ENCODE data around the gene C4BPA. TPM values are rescaled to one million over a fixed set of nuclear protein-coding genes. Genes with fewer than 3 reads are reported as not detected.

Gene C4BPA
- polyA plus RNA-seq, 2 of the 4 experiments (the other 2 are of a cell fraction): 0.92 to 3.6 TPM

DNA sequence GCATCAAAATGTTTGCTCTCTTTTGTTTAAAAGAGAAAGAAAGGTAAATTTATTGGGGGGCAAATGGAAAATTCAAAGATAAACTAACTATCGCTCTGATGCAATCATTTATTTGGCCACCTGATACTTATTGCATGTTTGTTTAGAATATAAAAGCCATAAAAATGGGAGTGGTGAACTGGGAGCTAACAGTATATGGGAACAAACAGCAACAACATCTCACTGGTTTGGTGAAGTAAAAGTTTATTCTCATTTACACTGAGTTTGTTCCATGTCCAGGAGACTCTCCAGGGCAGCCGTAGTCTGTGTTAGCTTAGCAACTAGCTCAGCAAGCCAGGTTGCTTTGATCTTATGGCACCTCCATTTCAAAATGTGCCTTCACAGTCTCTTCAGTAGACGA, 20.4 kb downstream of the C4BPA start:
- ChIA-PET CTCF (interaction anchor here (0.6 to 1.3 kb wide), 2 partner anchors 18 to 311 kb away, joined by 3 read pairs; no protein-coding TSS in a partner anchor), POLR2A (no interaction called here)
- Histone ChIP-seq H3K4me2 (no peak overlapping the region), H3K9me3 (peaks cover 4% of the 10 kb centered on the region; the same call in 2 of the 3 replicates), H3K4me1 (no peaks in the 10 kb centered on the region), H3K27ac (no peak overlapping the region), H3K4me3 (no peak overlapping the region)
- 67% methylated on average over 3 of the region's 3 CpGs for WGBS (ENCODE audit: missing lambda C conversion rate)
- FAIRE-seq: no peak
- no peak for TF ChIP-seq REST (IDR thresholded peaks at IDR 0.05)
- TF ChIP-seq, protein P1, sequence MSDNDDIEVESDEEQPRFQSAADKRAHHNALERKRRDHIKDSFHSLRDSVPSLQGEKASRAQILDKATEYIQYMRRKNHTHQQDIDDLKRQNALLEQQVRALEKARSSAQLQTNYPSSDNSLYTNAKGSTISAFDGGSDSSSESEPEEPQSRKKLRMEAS (IDR thresholded peaks at IDR 0.05): no peak
- ATAC-seq: no peak
- no peak for DNase-seq (ENCODE audit: low read depth in 1 of 2, low spot score in 1 of 2)

GRCh38 chr1:207128336-207128921, 24.4 kb downstream of the C4BPA start:
- ChIA-PET POLR2A (no interaction called here), CTCF (no interaction called here)
- no peak for FAIRE-seq
- TF ChIP-seq RNF2 (IDR thresholded peaks at IDR 0.05; ENCODE audit: borderline replicate concordance, low read depth): no peak
- Histone ChIP-seq H3K4me3 (no peak overlapping the region), H3K4me2 (no peak overlapping the region), H3K27ac (no peak overlapping the region), H3K4me1 (no peaks in the 10 kb centered on the region), H3K9me3 (peaks cover 4% of the 10 kb centered on the region; the same call in 2 of the 3 replicates)
- ATAC-seq: no peak
- DNase-seq (ENCODE audit: low read depth in 1 of 2, low spot score in 1 of 2): no peak

DNA sequence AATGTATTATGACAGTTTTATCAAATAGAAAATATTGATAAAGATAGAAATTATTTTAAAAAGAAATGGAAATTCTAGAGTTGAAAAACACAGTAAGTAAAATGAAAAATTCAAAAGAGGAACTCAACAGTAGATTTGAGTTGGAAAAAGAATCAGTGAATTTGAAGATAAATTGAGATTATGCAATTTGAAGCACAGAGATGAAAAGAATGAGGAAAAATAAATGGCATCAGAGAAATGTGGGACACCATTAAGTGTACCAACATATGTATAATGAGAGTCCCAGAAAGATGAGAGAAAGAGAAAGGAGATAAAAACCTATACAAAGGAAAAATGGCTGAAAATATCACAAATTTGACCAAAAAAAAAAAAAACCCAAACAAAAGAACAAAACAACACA, 25.0 kb downstream of the C4BPA start:
- H3K4me3 ChIP-seq: no peak overlapping the region
- no peak for TF ChIP-seq HDAC2 (IDR thresholded peaks at IDR 0.05)
- TF ChIP-seq ZC3H11A (IDR thresholded peaks at IDR 0.05): no peak
- no peak for TF ChIP-seq FOXS1 (CRISPR knock-in tag; IDR thresholded peaks at IDR 0.05)
- no peak for TF ChIP-seq CHD2 (IDR thresholded peaks at IDR 0.05; ENCODE audit: low read length, partially characterized antibody)
- no peak for TF ChIP-seq MAZ (IDR thresholded peaks at IDR 0.05; ENCODE audit: borderline replicate concordance, low read depth, low read length)
- TF ChIP-seq CTCF (IDR thresholded peaks at IDR 0.05): no peak
- TF ChIP-seq CHD4 (IDR thresholded peaks at IDR 0.05; ENCODE audit: borderline replicate concordance): no peak
- TF ChIP-seq RFX5 (IDR thresholded peaks at IDR 0.05): no peak
- no peak for TF ChIP-seq HOXB5 (CRISPR knock-in tag; IDR thresholded peaks at IDR 0.05)
- TF ChIP-seq ZNF302 (CRISPR knock-in tag; IDR thresholded peaks at IDR 0.05): no peak
- TF ChIP-seq, protein P2, sequence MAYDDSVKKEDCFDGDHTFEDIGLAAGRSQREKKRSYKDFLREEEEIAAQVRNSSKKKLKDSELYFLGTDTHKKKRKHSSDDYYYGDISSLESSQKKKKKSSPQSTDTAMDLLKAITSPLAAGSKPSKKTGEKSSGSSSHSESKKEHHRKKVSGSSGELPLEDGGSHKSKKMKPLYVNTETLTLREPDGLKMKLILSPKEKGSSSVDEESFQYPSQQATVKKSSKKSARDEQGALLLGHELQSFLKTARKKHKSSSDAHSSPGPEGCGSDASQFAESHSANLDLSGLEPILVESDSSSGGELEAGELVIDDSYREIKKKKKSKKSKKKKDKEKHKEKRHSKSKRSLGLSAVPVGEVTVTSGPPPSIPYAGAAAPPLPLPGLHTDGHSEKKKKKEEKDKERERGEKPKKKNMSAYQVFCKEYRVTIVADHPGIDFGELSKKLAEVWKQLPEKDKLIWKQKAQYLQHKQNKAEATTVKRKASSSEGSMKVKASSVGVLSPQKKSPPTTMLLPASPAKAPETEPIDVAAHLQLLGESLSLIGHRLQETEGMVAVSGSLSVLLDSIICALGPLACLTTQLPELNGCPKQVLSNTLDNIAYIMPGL (CRISPR knock-in tag; IDR thresholded peaks at IDR 0.05; ENCODE audit: borderline replicate concordance): no peak
- TF ChIP-seq NFE2L2 (conservative IDR thresholded peaks at IDR 0.05; ENCODE audit: low read length): no peak
- no peak for TF ChIP-seq KDM1A (IDR thresholded peaks at IDR 0.05; ENCODE audit: low read depth)
- TF ChIP-seq POLR2AphosphoS2 (conservative IDR thresholded peaks at IDR 0.05; ENCODE audit: low read length): no peak
- no peak for TF ChIP-seq POLR2A (IDR thresholded peaks at IDR 0.05; ENCODE audit: low read length)
- TF ChIP-seq BHLHE40 (IDR thresholded peaks at IDR 0.05; ENCODE audit: low read depth, low read length): no peak
- no peak overlapping the region for H3K4me2 ChIP-seq
- FAIRE-seq (no peak), DNase-seq (ENCODE audit: low read depth in 1 of 2, low spot score in 1 of 2) (no peak), ATAC-seq (no peak)
- H3K9me3 ChIP-seq: peaks cover 4% of the 10 kb centered on the region; the same call in 2 of the 3 replicates
- CTCF ChIA-PET: no interaction called here
- POLR2A ChIA-PET: no interaction called here
- H3K4me1 ChIP-seq: no peaks in the 10 kb centered on the region
- H3K27ac ChIP-seq: no peak overlapping the region
